Liver (tissue), 9 donors: ENCODE data around the gene TBC1D5. TPM values are rescaled to one million over a fixed set of nuclear protein-coding genes. Genes with fewer than 3 reads are reported as not detected.

ENCODE experiments used
- DNase-seq: peaks from one replicate; pipeline ENCODE4 v3.0.0-alpha.2; 2017; ENCODE audit warnings: low spot score
- H3K27ac ChIP-seq, 2 donors: one replicate each; pipeline ENCODE4 v1.7.0; 2013; ENCODE audit warnings: inconsistent platforms in 2 of 2, low read length in 2 of 2, control low read depth in 1 of 2, low read depth in 1 of 2, mild to moderate bottlenecking in 1 of 2
- H3K27me3 ChIP-seq, 4 donors: one replicate each; pipeline versions ENCODE4 v1.6.1 to v1.7.0; 2013; ENCODE audit warnings: low read length in 3 of 4, inconsistent platforms in 1 of 4, mild to moderate bottlenecking in 1 of 4, moderate library complexity in 1 of 4; ENCODE audit not compliant: control insufficient read depth in 4 of 4, insufficient read depth in 4 of 4
- H3K36me3 ChIP-seq, 4 donors: one replicate each; pipeline versions ENCODE4 v1.6.1 to v1.7.0; 2013; ENCODE audit warnings: low read length in 3 of 4, mild to moderate bottlenecking in 3 of 4, low read depth in 1 of 4, moderate library complexity in 1 of 4; ENCODE audit not compliant: control insufficient read depth in 4 of 4, insufficient read depth in 3 of 4
- H3K4me1 ChIP-seq, 4 donors: one replicate each; pipeline versions ENCODE4 v1.6.1 to v1.7.0; 2013; ENCODE audit warnings: low read length in 3 of 4, mild to moderate bottlenecking in 3 of 4, moderate library complexity in 1 of 4; ENCODE audit not compliant: control insufficient read depth in 4 of 4, insufficient read depth in 4 of 4
- H3K4me3 ChIP-seq, 3 donors: one replicate each; pipeline versions ENCODE4 v1.6.1 to v1.7.0; 2013; ENCODE audit warnings: low read length in 3 of 3, control low read depth in 1 of 3, low read depth in 1 of 3, mild to moderate bottlenecking in 1 of 3
- H3K9ac ChIP-seq, 2 donors: one replicate each; pipeline ENCODE4 v1.7.0; 2013; ENCODE audit warnings: low read length in 2 of 2, mild to moderate bottlenecking in 2 of 2, moderate library complexity in 2 of 2, control low read depth in 1 of 2, low read depth in 1 of 2
- H3K9me3 ChIP-seq, 4 donors: one replicate each; pipeline versions ENCODE4 v1.6.1 to v1.7.0; 2013; ENCODE audit warnings: low read length in 3 of 4; ENCODE audit not compliant: control insufficient read depth in 4 of 4
- EGR1 ChIP-seq, 2 donors: IDR thresholded peaks; 2 replicates each; pipeline ENCODE4 v1.6.1; 2016 to 2018; ENCODE audit warnings: antibody characterized with exemption in 2 of 2, low read depth in 2 of 2
- FOXA2 ChIP-seq: IDR thresholded peaks from 2 replicates; pipeline ENCODE4 v1.6.1; 2016; ENCODE audit warnings: antibody characterized with exemption
- GABPA ChIP-seq, 2 donors: IDR thresholded peaks in 1 of 2; conservative IDR thresholded peaks in 1 of 2; 2 replicates each; pipeline ENCODE4 v1.6.1; 2016; ENCODE audit warnings: antibody characterized with exemption in 2 of 2, mild to moderate bottlenecking in 1 of 2, moderate library complexity in 1 of 2
- HNF4A ChIP-seq, 2 donors: conservative IDR thresholded peaks; 2 replicates each; pipeline ENCODE4 v1.6.1; 2016; ENCODE audit warnings: antibody characterized with exemption in 2 of 2, mild to moderate bottlenecking in 2 of 2
- JUND ChIP-seq, 2 donors: IDR thresholded peaks; 2 replicates each; pipeline ENCODE4 v1.6.1; 2016; ENCODE audit warnings: antibody characterized with exemption in 2 of 2
- RAD21 ChIP-seq, 2 donors: IDR thresholded peaks; 2 replicates each; pipeline ENCODE4 v1.6.1; 2016; ENCODE audit warnings: antibody characterized with exemption in 2 of 2, mild to moderate bottlenecking in 2 of 2
- REST ChIP-seq: IDR thresholded peaks from 2 replicates; pipeline ENCODE4 v1.6.1; 2016; ENCODE audit warnings: antibody characterized with exemption, mild to moderate bottlenecking
- SP1 ChIP-seq: IDR thresholded peaks from 2 replicates; pipeline ENCODE4 v1.6.1; 2018; ENCODE audit warnings: antibody characterized with exemption, mild to moderate bottlenecking
- TAF1 ChIP-seq: conservative IDR thresholded peaks from 2 replicates; pipeline ENCODE4 v1.6.1; 2016; ENCODE audit warnings: antibody characterized with exemption, mild to moderate bottlenecking
- ZBTB33 ChIP-seq: IDR thresholded peaks from 2 replicates; pipeline ENCODE4 v1.6.1; 2016; ENCODE audit warnings: antibody characterized with exemption
- WGBS: extraction: QIAGEN DNeasy Blood & Tissue Kit; methylation state at CpG from one replicate; pipeline ENCODE4 v1.1.7; 2013; 5-methylcytosine and 5-hydroxymethylcytosine counted together
- polyA plus RNA-seq, 2 donors: library from polyadenylated mRNA; stranded (reverse) in 1 of 2; unstranded in 1 of 2; fragments of 200-250 nt in 1 of 2; fragments of >200 nt in 1 of 2; fragmentation: Nextera tagmentation in 1 of 2; extraction: Ambion mirVana in 1 of 2; gene quantifications; one replicate each; pipeline versions ENCODE4 v1.2.1 to v1.2.3, GENCODE V29; 2013 to 2015
- total RNA-seq, 2 donors: library from RNA; depleted of rRNA; stranded (reverse); fragments of >200 nt; gene quantifications; one replicate each; pipeline ENCODE4 v1.2.3, GENCODE V29; 2014
- TF ChIP-seq, protein P1 (sequence below): IDR thresholded peaks from 2 replicates; pipeline ENCODE4 v1.6.1; 2016; ENCODE audit warnings: antibody characterized with exemption
- TF ChIP-seq, protein P2 (sequence below): fragments of 150-350 bp; IDR thresholded peaks from 2 replicates; pipeline ENCODE4 v1.5.1; 2017; ENCODE audit warnings: improper control_type of control experiment, low read depth, low read length; ENCODE audit not compliant: missing input control
- donor health status: healthy.
- donor health status: healthy.
- donor health status: healthy.
- donor health status: healthy.
- donor health status: healthy.

The TBC1D5 gene
- total and polyA plus RNA-seq, 4 donors: 9.1 to 45.6 (median 25.6) TPM

DNA sequence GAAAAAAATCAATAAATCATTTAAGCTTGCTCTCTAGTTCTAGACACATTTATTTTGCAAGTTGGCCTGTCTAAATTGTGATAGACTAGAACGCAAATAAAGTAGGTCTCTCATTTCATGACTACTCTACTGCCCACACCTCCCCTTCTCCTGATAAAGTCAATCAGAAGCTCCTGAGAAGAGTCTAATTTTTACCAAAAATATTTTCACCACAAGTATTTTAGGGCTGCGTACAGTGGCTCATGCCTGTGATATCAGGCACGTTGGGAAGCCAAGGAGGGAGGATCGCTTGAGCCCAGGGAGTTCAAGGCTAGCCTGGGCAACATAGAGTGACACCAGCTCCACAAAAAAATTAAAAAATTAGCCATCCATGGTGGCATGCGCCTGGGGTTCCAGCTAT is 136.5 kb downstream of the TBC1D5 start (continued):
- TF ChIP-seq REST (no peak), GABPA (IDR thresholded peaks at IDR 0.05 in 1 of 2, conservative IDR thresholded peaks at IDR 0.05 in 1 of 2) (no peak), EGR1 (IDR thresholded peaks at IDR 0.05; ENCODE audit: low read depth in 2 of 2) (no peak), FOXA2 (no peak)

DNA sequence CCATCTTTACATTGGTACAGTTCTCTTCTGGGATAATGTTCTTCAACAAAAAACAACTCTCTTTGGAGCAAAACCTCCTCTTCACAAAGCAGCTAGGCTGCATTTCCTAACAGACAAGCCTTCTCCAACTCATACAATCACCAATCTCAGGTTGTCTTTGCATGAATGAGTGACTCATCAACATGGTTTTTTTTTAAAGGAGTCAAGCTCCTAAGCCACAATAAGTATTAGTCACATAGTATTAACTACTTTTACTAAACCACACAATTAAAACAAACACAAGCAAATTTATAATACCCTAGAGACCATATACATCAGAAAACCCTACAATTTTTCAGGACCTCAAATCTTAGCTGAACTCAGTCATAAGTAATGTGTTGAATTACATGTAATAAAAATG is 137.4 kb downstream of the TBC1D5 start:
- Histone ChIP-seq H3K9me3 (no peaks in the 10 kb centered on the region), H3K9ac (no peak overlapping the region), H3K4me1 (no peaks in the 10 kb centered on the region), H3K27ac (no peak overlapping the region), H3K4me3 (no peak overlapping the region), H3K36me3 (no peaks in the 10 kb centered on the region), H3K27me3 (no peaks in the 10 kb centered on the region)
- TF ChIP-seq SP1 (no peak), FOXA2 (no peak), HNF4A (conservative IDR thresholded peaks at IDR 0.05) (no peak), REST (no peak), RAD21 (IDR thresholded peaks at IDR 0.05) (no peak), TAF1 (no peak), JUND (IDR thresholded peaks at IDR 0.05) (no peak)
- TF ChIP-seq, protein P1, sequence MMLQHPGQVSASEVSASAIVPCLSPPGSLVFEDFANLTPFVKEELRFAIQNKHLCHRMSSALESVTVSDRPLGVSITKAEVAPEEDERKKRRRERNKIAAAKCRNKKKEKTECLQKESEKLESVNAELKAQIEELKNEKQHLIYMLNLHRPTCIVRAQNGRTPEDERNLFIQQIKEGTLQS: no peak
- TF ChIP-seq, protein P2, sequence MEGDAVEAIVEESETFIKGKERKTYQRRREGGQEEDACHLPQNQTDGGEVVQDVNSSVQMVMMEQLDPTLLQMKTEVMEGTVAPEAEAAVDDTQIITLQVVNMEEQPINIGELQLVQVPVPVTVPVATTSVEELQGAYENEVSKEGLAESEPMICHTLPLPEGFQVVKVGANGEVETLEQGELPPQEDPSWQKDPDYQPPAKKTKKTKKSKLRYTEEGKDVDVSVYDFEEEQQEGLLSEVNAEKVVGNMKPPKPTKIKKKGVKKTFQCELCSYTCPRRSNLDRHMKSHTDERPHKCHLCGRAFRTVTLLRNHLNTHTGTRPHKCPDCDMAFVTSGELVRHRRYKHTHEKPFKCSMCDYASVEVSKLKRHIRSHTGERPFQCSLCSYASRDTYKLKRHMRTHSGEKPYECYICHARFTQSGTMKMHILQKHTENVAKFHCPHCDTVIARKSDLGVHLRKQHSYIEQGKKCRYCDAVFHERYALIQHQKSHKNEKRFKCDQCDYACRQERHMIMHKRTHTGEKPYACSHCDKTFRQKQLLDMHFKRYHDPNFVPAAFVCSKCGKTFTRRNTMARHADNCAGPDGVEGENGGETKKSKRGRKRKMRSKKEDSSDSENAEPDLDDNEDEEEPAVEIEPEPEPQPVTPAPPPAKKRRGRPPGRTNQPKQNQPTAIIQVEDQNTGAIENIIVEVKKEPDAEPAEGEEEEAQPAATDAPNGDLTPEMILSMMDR: no peak
- no peak for DNase-seq

- Histone ChIP-seq H3K4me3 (no peak overlapping the region), H3K9me3 (peaks cover 0 to 2% (median 0%) of the 10 kb centered on the region in 4 donors), H3K36me3 (no peaks in the 10 kb centered on the region), H3K27me3 (no peaks in the 10 kb centered on the region), H3K27ac (no peak overlapping the region), H3K4me1 (peaks cover 0 to 3% (median 0%) of the 10 kb centered on the region in 4 donors), H3K9ac (no peak overlapping the region)
- 97% methylated on average over 6 of the region's 6 CpGs for WGBS
- no peak for DNase-seq
- TF ChIP-seq, protein P2: no peak
- TF ChIP-seq ZBTB33 (no peak), SP1 (no peak)
These were observed 140.3 kb downstream of the TBC1D5 start for GRCh38 chr3:17602126-17602525.
